Thyroid gland (tissue), 4 donors: ENCODE results near the gene CEBPG. TPM values are rescaled to one million over a fixed set of nuclear protein-coding genes. Genes with fewer than 3 reads are reported as not detected.
A peak's percentile ranks its signal among the peaks of the same experiment; 100 is the strongest.

Experiments used
- DNase-seq, 2 donors: peaks; one replicate each; pipeline ENCODE4 v3.0.0-alpha.2; 2019
- H3K27ac ChIP-seq, 3 donors: fragments of 200-600 bp; sonication (generic); 1 replicate in 2 of 3; 2 replicates in 1 of 3; pipeline ENCODE4 v1.5.1; 2016 to 2019; ENCODE audit warnings: mild to moderate bottlenecking in 1 of 3, moderate library complexity in 1 of 3
- H3K27me3 ChIP-seq: fragments of 200-600 bp; sonication (generic); one replicate; pipeline ENCODE4 v1.5.1; 2019
- H3K36me3 ChIP-seq, 2 donors: fragments of 200-600 bp; sonication (generic); one replicate each; pipeline ENCODE4 v1.5.1; 2016 to 2019
- H3K4me1 ChIP-seq, 2 donors: fragments of 200-600 bp; sonication (generic); one replicate each; pipeline ENCODE4 v1.5.1; 2017 to 2019
- H3K4me3 ChIP-seq, 3 donors: fragments of 200-600 bp; sonication (generic); replicated peaks in 1 of 3; 1 replicate in 2 of 3; 2 replicates in 1 of 3; pipeline ENCODE4 v1.5.1; 2016; ENCODE audit warnings: mild to moderate bottlenecking in 1 of 3
- H3K9me3 ChIP-seq: fragments of 200-600 bp; sonication (generic); one replicate; pipeline ENCODE4 v1.5.1; 2017
- POLR2A ChIP-seq, 2 donors: fragments of 450-650 bp; IDR thresholded peaks; one replicate each; pipeline ENCODE4 v1.6.1; 2017; ENCODE audit warnings: antibody characterized with exemption in 2 of 2, mild to moderate bottlenecking in 2 of 2, moderate library complexity in 1 of 2
- WGBS, 2 donors: methylation state at CpG; one replicate each; pipeline ENCODE4 v1.1.5; 2017; 5-methylcytosine and 5-hydroxymethylcytosine counted together
- intact Hi-C: fragments of 100-400 bp; cut with DNase I; formaldehyde crosslinking; loops from one replicate; pipeline ENCODE4 v1.15.1; 2023
- total RNA-seq, 4 donors: library from RNA; depleted of rRNA; stranded (reverse); fragments of >200 nt; gene quantifications; one replicate each; pipeline ENCODE4 v1.2.3, GENCODE V29; 2016
- TF ChIP-seq, protein P1 (sequence below), 6 experiments: fragments of 200-600 bp in 3 of 6; fragments of 450-650 bp in 3 of 6; sonication (generic) in 3 of 6; IDR thresholded peaks; one replicate each; pipeline ENCODE4 v1.5.1; 2016 to 2019; ENCODE audit warnings: antibody characterized with exemption in 6 of 6, mild to moderate bottlenecking in 2 of 6, inconsistent platforms in 1 of 6, moderate library complexity in 1 of 6

The CEBPG gene
- total RNA-seq, 4 donors from 2014 or later = 19.8 to 33.8 (median 26.7) TPM

DNA sequence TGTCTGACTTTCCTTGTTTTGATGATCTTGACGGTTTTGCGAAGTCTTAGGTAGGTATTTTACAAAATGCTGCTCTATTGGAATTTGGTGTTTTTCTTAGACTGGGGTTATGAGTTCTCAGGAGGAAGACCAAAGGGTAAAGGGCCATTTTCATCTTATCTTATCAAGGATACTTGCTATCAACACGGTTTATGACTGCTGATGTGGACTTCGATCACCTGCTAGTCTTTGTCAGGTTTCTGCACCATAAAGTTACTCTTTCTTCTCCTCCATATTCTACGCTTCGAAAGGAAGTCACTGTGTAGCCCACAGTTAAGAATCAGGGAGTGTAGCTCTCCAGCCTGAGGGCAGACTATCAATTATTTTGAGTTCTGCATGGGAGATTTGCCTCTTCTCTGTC lies 7.4 kb upstream of the CEBPG start:
- Histone ChIP-seq H3K27me3 (no peaks in the 10 kb centered on the region), H3K4me3 (no peak overlapping the region), H3K27ac (no peak overlapping the region), H3K9me3 (no peaks in the 10 kb centered on the region), H3K4me1 (no peaks in the 10 kb centered on the region), H3K36me3 (no peaks in the 10 kb centered on the region)
- DNase-seq = no peak
- intact Hi-C loops = no loop called here
- TF ChIP-seq, protein P1, sequence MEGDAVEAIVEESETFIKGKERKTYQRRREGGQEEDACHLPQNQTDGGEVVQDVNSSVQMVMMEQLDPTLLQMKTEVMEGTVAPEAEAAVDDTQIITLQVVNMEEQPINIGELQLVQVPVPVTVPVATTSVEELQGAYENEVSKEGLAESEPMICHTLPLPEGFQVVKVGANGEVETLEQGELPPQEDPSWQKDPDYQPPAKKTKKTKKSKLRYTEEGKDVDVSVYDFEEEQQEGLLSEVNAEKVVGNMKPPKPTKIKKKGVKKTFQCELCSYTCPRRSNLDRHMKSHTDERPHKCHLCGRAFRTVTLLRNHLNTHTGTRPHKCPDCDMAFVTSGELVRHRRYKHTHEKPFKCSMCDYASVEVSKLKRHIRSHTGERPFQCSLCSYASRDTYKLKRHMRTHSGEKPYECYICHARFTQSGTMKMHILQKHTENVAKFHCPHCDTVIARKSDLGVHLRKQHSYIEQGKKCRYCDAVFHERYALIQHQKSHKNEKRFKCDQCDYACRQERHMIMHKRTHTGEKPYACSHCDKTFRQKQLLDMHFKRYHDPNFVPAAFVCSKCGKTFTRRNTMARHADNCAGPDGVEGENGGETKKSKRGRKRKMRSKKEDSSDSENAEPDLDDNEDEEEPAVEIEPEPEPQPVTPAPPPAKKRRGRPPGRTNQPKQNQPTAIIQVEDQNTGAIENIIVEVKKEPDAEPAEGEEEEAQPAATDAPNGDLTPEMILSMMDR (IDR thresholded peaks at IDR 0.05) = no peak
- TF ChIP-seq POLR2A (IDR thresholded peaks at IDR 0.05) = no peak
- 77 to 83% methylated on average over 6 of the region's 6 CpGs for WGBS, 2 donors

DNA sequence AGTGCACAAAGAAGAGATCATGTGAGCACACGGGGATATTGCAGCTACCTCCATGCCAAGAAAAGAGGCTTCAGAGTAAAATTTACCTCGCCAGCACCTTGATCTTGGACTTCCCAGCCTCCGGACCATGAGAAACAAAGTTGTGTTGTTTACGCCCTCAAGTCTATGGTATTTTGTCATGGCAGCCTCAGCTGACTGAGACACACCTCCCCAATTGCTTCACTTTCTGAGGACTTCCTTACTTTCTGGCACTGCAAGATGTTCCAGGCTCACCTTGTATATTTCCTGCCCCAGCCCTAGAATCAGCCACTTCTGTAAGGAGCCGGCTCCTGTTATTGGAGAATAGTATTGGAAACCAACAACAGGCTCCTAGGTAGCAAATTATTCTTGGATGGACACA lies 6.6 kb upstream of the CEBPG start:
- Histone ChIP-seq H3K36me3 (no peaks in the 10 kb centered on the region), H3K4me3 (no peak overlapping the region)
- DNase-seq = no peak

DNA sequence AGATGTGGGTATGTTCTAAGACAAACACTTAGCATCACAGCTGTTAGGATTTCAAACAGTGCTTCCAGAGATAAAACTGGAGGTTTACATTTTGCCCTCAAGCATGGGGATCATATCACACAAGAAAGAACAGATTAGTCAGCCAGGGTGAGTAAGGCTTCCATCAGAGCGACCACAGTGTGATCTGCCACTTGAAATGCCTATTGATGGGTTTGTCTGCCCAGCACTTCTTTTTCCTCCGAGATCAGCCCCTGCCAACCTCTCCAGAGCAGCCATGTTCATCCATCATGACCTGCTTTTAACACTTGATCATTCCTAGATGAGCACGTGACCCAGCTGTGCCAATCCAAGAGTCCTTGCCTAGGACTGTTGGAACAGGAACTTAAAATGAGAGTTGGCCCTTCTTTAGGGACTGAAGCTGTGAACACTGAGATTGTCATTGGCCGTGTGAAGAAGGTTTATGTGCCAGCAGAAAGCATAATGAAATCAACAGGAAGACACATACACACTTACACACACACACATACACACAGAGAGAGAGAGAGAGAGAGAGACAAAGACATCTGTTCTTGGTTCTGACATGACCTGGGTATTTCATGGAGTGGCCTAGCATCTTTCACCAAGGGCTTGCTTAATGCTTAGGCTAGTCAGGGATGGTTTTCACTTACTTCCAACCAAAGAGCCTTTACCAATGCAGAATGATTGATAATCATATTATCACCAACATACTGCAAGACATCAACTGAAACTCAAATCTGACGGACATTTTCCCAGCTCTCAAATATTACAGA lies 5.2 kb upstream of the CEBPG start:
- H3K4me3 ChIP-seq = no peak overlapping the region
- H3K27ac ChIP-seq = no peak overlapping the region
- H3K36me3 ChIP-seq = no peaks in the 10 kb centered on the region
- H3K9me3 ChIP-seq = no peaks in the 10 kb centered on the region
- no peak for DNase-seq
- H3K27me3 ChIP-seq = no peaks in the 10 kb centered on the region
- peaks cover 0 to 4% of the 10 kb centered on the region in 2 donors for H3K4me1 ChIP-seq
- WGBS, 2 donors = 69% methylated on average over 5 of the region's 5 CpGs
- TF ChIP-seq, protein P1 (IDR thresholded peaks at IDR 0.05) = no peak
- no peak for TF ChIP-seq POLR2A (IDR thresholded peaks at IDR 0.05)
- intact Hi-C loops = no loop called here

More for the DNA sequence above, 6.6 kb upstream of the CEBPG start:
- H3K27me3 ChIP-seq = no peaks in the 10 kb centered on the region
- no peaks in the 10 kb centered on the region for H3K4me1 ChIP-seq
- TF ChIP-seq, protein P1 (IDR thresholded peaks at IDR 0.05) = no peak
- TF ChIP-seq POLR2A (IDR thresholded peaks at IDR 0.05) = no peak
- intact Hi-C loops = no loop called here
- H3K9me3 ChIP-seq = no peaks in the 10 kb centered on the region
- no peak overlapping the region for H3K27ac ChIP-seq
- WGBS, 2 donors = 79 to 100% methylated on average over 5 of the region's 5 CpGs

DNA sequence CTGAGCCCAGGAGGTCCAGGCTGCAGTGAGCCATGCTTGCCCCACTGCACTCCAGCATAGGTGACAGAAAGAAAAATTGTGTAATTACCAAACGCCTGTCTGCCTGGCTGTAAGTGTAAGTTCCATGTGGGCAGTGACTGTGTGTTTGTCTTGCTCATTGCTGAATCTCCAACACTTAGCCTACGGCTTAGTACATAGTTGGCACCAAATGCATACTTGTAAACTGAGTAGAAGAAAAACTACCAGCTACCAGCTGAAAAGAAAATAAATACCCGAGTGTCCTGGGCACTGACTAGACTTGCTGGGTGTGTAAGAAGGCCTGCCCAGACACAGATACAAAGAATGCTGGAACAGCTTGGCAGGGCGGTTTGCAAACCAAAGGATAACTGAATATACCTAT lies 2.7 kb upstream of the CEBPG start:
- DNase-seq = no peak
- WGBS, 2 donors = 74 to 89% methylated on average over 4 of the region's 4 CpGs
- Histone ChIP-seq H3K36me3 (no peaks in the 10 kb centered on the region), H3K27ac (no peak overlapping the region), H3K4me3 (no peak overlapping the region), H3K27me3 (no peaks in the 10 kb centered on the region), H3K4me1 (peaks cover 14 to 18% of the 10 kb centered on the region in 2 donors), H3K9me3 (no peaks in the 10 kb centered on the region)
- intact Hi-C loops = no loop called here
- TF ChIP-seq, protein P1 (IDR thresholded peaks at IDR 0.05) = no peak
- TF ChIP-seq POLR2A (IDR thresholded peaks at IDR 0.05) = no peak

DNA sequence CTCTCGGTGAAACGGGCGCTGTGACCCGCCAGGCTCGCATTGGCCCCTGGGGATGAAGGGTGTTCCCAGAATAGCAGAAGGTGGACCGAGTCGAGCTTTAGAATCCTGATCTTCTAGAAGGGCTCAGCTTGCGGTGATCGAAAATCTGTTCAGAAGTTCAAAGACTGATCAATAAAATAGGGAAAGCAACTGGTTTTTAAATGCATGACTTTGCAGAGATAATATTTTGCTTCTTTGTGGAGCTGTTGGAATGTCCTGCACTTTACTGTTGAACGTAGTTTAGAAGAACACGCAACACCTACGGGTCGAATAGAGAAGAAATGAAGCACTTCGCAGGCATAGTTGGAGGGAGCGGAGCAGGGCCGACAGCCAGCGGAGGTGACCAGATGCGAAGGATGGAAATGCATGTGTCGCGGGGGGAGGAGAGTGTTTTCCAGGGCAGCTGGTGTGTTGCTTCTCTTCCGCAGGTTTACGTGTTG lies 766 bp downstream of the CEBPG start:
- DNase-seq = peak; percentile 45
- 2 to 3% methylated on average over 19 to 22 of the region's 22 CpGs for WGBS, 2 donors
- Histone ChIP-seq H3K4me3 (peak overlapping the region; percentile 9 to 83 (median 45)), H3K36me3 (no peaks in the 10 kb centered on the region), H3K9me3 (no peaks in the 10 kb centered on the region), H3K27ac (peak overlapping the region; percentile 26 to 95 (median 58)), H3K27me3 (no peaks in the 10 kb centered on the region), H3K4me1 (peaks cover 29 to 51% of the 10 kb centered on the region in 2 donors)
- intact Hi-C loops = no loop called here
- TF ChIP-seq POLR2A (IDR thresholded peaks at IDR 0.05) = no peak
- TF ChIP-seq, protein P1 (IDR thresholded peaks at IDR 0.05) = no peak
